IMR-90 (cell line): ENCODE results near the gene PLXNA4. TPM values are rescaled to one million over a fixed set of nuclear protein-coding genes. Genes with fewer than 3 reads are reported as not detected.

ENCODE experiments used
- ATAC-seq: fragments of 200-7000 bp; cut with Tn5 transposase; 2 replicates; pipeline ENCODE4 v1.9.1; 2020; ENCODE audit warnings: low read depth, mild to moderate bottlenecking, moderate library complexity
- BruUV-seq: library from RNA; stranded (reverse); fragments of 400-500 nt; replicated peaks from 2 replicates; lab custom pipeline; 2021; lab: Mats Ljungman, UMichigan
- CTCF ChIA-PET: fragments of 300-600 bp; formaldehyde crosslinking; extraction: SDS; loops from one replicate; lab custom pipeline; 2021; ENCODE audit warnings: antibody characterized with exemption; lab: Yijun Ruan, JAX
- POLR2A ChIA-PET: fragments of 300-600 bp; sonication (Branson Sonifier 250); formaldehyde crosslinking; loops from one replicate; lab custom pipeline; 2022; ENCODE audit warnings: antibody characterized with exemption; ENCODE audit not compliant: unreplicated experiment; lab: Charles Lee
- DNase-seq: peaks from one replicate; pipeline ENCODE4 v3.0.0; 2013
- H2AFZ ChIP-seq: replicated peaks from 2 replicates; pipeline ENCODE3; 2013; ENCODE audit warnings: low read length, mild to moderate bottlenecking; ENCODE audit not compliant: poor library complexity
- H2AK5ac ChIP-seq: 2 replicates; pipeline ENCODE4 v1.6.1; 2013; ENCODE audit warnings: low read depth, low read length, inconsistent platforms
- H2AK9ac ChIP-seq: replicated peaks from 2 replicates; pipeline ENCODE3; 2013; ENCODE audit warnings: mild to moderate bottlenecking, low read depth, low read length, moderate library complexity; ENCODE audit not compliant: poor library complexity
- H2BK120ac ChIP-seq: 2 replicates; pipeline ENCODE4 v1.6.1; 2013; ENCODE audit warnings: low read depth, low read length, inconsistent platforms
- H2BK15ac ChIP-seq: 3 replicates; pipeline ENCODE4 v1.6.1; 2013; ENCODE audit warnings: low read depth, low read length, inconsistent platforms
- H2BK20ac ChIP-seq: 2 replicates; pipeline ENCODE4 v1.6.1; 2013; ENCODE audit warnings: low read depth, mild to moderate bottlenecking, inconsistent platforms, low read length, moderate library complexity
- H2BK5ac ChIP-seq: 2 replicates; pipeline ENCODE4 v1.6.1; 2013; ENCODE audit warnings: mild to moderate bottlenecking, low read depth, low read length, inconsistent platforms; ENCODE audit not compliant: poor library complexity, severe bottlenecking
- H3K14ac ChIP-seq: replicated peaks from 2 replicates; pipeline ENCODE4 v1.6.1; 2013; ENCODE audit warnings: low read depth, low read length, inconsistent platforms
- H3K18ac ChIP-seq: 2 replicates; pipeline ENCODE4 v1.6.1; 2013; ENCODE audit warnings: low read depth, low read length, control low read depth
- H3K23ac ChIP-seq: 2 replicates; pipeline ENCODE4 v1.6.1; 2013; ENCODE audit warnings: low read depth, low read length, inconsistent platforms
- H3K27ac ChIP-seq: 2 replicates; pipeline ENCODE4 v1.5.1; 2013; ENCODE audit warnings: mild to moderate bottlenecking, control low read depth, low read length; ENCODE audit not compliant: insufficient read depth
- H3K27me3 ChIP-seq: 2 replicates; pipeline ENCODE4 v1.6.1; 2013; ENCODE audit warnings: low read length; ENCODE audit not compliant: control insufficient read depth, insufficient read depth
- H3K36me3 ChIP-seq: 2 replicates; pipeline ENCODE4 v1.6.1; 2013; ENCODE audit warnings: low read length, mixed read lengths; ENCODE audit not compliant: control insufficient read depth, insufficient read depth
- H3K4ac ChIP-seq: 2 replicates; pipeline ENCODE4 v1.6.1; 2013; ENCODE audit warnings: low read depth, low read length, inconsistent platforms
- H3K4me1 ChIP-seq: 2 replicates; pipeline ENCODE4 v1.6.1; 2013; ENCODE audit warnings: low read length, mixed read lengths; ENCODE audit not compliant: control insufficient read depth, insufficient read depth
- H3K4me2 ChIP-seq: 2 replicates; pipeline ENCODE4 v1.6.1; 2013; ENCODE audit warnings: low read depth, mild to moderate bottlenecking, control low read depth, low read length, moderate library complexity
- H3K4me3 ChIP-seq: 2 replicates; pipeline ENCODE4 v1.5.1; 2013; ENCODE audit warnings: low read depth, mild to moderate bottlenecking, control low read depth, low read length, moderate library complexity; ENCODE audit not compliant: insufficient read depth
- H3K56ac ChIP-seq: 2 replicates; pipeline ENCODE4 v1.6.1; 2013; ENCODE audit warnings: low read length, inconsistent platforms; ENCODE audit not compliant: insufficient read depth; ENCODE audit errors: extremely low read depth
- H3K79me1 ChIP-seq, 2 experiments: 2 replicates each; pipeline ENCODE4 v1.6.1; 2013; ENCODE audit warnings: low read length in 2 of 2, inconsistent platforms in 1 of 2, low read depth in 1 of 2
- H3K9ac ChIP-seq: 2 replicates; pipeline ENCODE4 v1.6.1; 2013; ENCODE audit warnings: low read depth, low read length, control low read depth
- H3K9me1 ChIP-seq: 2 replicates; pipeline ENCODE4 v1.6.1; 2013; ENCODE audit warnings: low read length, inconsistent platforms; ENCODE audit not compliant: insufficient read depth
- H3K9me3 ChIP-seq: 2 replicates; pipeline ENCODE4 v1.6.1; 2013; ENCODE audit warnings: low read length; ENCODE audit not compliant: control insufficient read depth, insufficient read depth
- H4K20me1 ChIP-seq: 2 replicates; pipeline ENCODE4 v1.6.1; 2013; ENCODE audit warnings: low read length, inconsistent platforms; ENCODE audit not compliant: insufficient read depth
- H4K5ac ChIP-seq: 2 replicates; pipeline ENCODE4 v1.6.1; 2013; ENCODE audit warnings: mild to moderate bottlenecking, low read depth, low read length, control low read depth
- H4K8ac ChIP-seq, 2 experiments: 2 replicates each; pipeline ENCODE4 v1.6.1; 2013; ENCODE audit warnings: low read depth in 2 of 2, low read length in 2 of 2, control low read depth in 1 of 2, inconsistent platforms in 1 of 2
- H4K91ac ChIP-seq: 2 replicates; pipeline ENCODE4 v1.6.1; 2013; ENCODE audit warnings: low read depth, low read length, inconsistent platforms; ENCODE audit not compliant: insufficient read depth
- BHLHE40 ChIP-seq: fragments of 150-350 bp; IDR thresholded peaks from 2 replicates; pipeline ENCODE4 v1.6.1; 2016; ENCODE audit warnings: mild to moderate bottlenecking, low read depth, low read length
- CEBPB ChIP-seq: IDR thresholded peaks from 2 replicates; pipeline ENCODE4 v1.6.1; 2012; ENCODE audit warnings: low read depth, low read length, improper control_type of control experiment
- CHD1 ChIP-seq: IDR thresholded peaks from 2 replicates; pipeline ENCODE4 v1.6.1; 2012; ENCODE audit warnings: low read depth, low read length, improper control_type of control experiment
- ELK1 ChIP-seq: fragments of 150-350 bp; IDR thresholded peaks from 2 replicates; pipeline ENCODE4 v1.6.1; 2016; ENCODE audit warnings: low read depth, mild to moderate bottlenecking, low read length, moderate library complexity, borderline replicate concordance
- FOS ChIP-seq: fragments of 150-350 bp; IDR thresholded peaks from 2 replicates; pipeline ENCODE4 v1.6.1; 2016; ENCODE audit warnings: low read depth, low read length
- MAFK ChIP-seq: IDR thresholded peaks from 2 replicates; pipeline ENCODE4 v1.6.1; 2012; ENCODE audit warnings: low read depth, low read length, improper control_type of control experiment
- MAZ ChIP-seq: IDR thresholded peaks from 2 replicates; pipeline ENCODE4 v1.6.1; 2012; ENCODE audit warnings: low read depth, mild to moderate bottlenecking, low read length, improper control_type of control experiment, moderate library complexity, borderline replicate concordance
- MXI1 ChIP-seq: IDR thresholded peaks from 2 replicates; pipeline ENCODE4 v1.6.1; 2012; ENCODE audit warnings: low read depth, mild to moderate bottlenecking, low read length, moderate library complexity, borderline replicate concordance
- NFE2L2 ChIP-seq: fragments of 150-350 bp; IDR thresholded peaks from 2 replicates; pipeline ENCODE4 v1.6.1; 2016; ENCODE audit warnings: low read depth, mild to moderate bottlenecking, low read length
- POLR2A ChIP-seq: IDR thresholded peaks from 2 replicates; pipeline ENCODE4 v1.6.1; 2012; ENCODE audit warnings: mild to moderate bottlenecking, low read depth, low read length
- RAD21 ChIP-seq: IDR thresholded peaks from 2 replicates; pipeline ENCODE4 v1.6.1; 2012; ENCODE audit warnings: low read length, improper control_type of control experiment
- RCOR1 ChIP-seq: IDR thresholded peaks from 2 replicates; pipeline ENCODE4 v1.6.1; 2012; ENCODE audit warnings: mild to moderate bottlenecking, low read length, improper control_type of control experiment; ENCODE audit not compliant: insufficient replicate concordance
- RFX5 ChIP-seq: IDR thresholded peaks from 2 replicates; pipeline ENCODE4 v1.8.0; 2012; ENCODE audit warnings: low read depth, mild to moderate bottlenecking, low read length, moderate library complexity
- SMC3 ChIP-seq: fragments of 150-350 bp; IDR thresholded peaks from 2 replicates; pipeline ENCODE4 v1.6.1; 2016; ENCODE audit warnings: low read depth, mild to moderate bottlenecking, antibody characterized with exemption, low read length, moderate library complexity
- WGBS, 2 experiments: methylation state at CpG; one replicate each; pipeline versions ENCODE4 v1.1.5 to v1.1.7; 2013; ENCODE audit warnings: missing lambda C conversion rate in 2 of 2; ENCODE audit not compliant: insufficient read length in 1 of 2; ENCODE audit errors: extremely low coverage in 2 of 2; 5-methylcytosine and 5-hydroxymethylcytosine counted together
- dilution Hi-C: fragments of 300-500 bp; cut with HindIII; formaldehyde crosslinking; loops from one replicate; pipeline ENCODE4 v1.14.3; 2018; ENCODE audit warnings: low sequenced_read_pairs; ENCODE audit not compliant: unreplicated experiment
- in situ Hi-C: fragments of 300-500 bp; cut with MboI; formaldehyde crosslinking; loops from 3 replicates; pipeline ENCODE4 v1.14.3; 2019; ENCODE audit warnings: low sequenced_read_pairs, inconsistent platforms, mixed read lengths
- intact Hi-C: fragments of 100-400 bp; cut with micrococcal nuclease; formaldehyde crosslinking; loops from 2 replicates; pipeline ENCODE4 v1.10.0; 2022
- polyA plus RNA-seq, 3 experiments: library from polyadenylated mRNA; depleted of rRNA; stranded (reverse); fragments of >200 nt; gene quantifications; 2 replicates each; pipeline ENCODE4 v1.2.3, GENCODE V29; 2012; ENCODE audit warnings: low replicate concordance in 1 of 3
- total RNA-seq: library from RNA; depleted of rRNA; stranded (reverse); fragments of >200 nt; gene quantifications from 2 replicates; pipeline ENCODE4 v1.2.3, GENCODE V29; 2012
- TF ChIP-seq, protein P1 (sequence below): conservative IDR thresholded peaks from 2 replicates; pipeline ENCODE4 v1.5.1; 2012; ENCODE audit warnings: mild to moderate bottlenecking, low read depth, low read length, improper control_type of control experiment
- TF ChIP-seq, protein P2 (sequence below): fragments of 150-350 bp; IDR thresholded peaks from 2 replicates; pipeline ENCODE4 v1.6.1; 2017; ENCODE audit warnings: mild to moderate bottlenecking, antibody characterized with exemption, low read length, low read depth

PLXNA4 gene
- total and polyA plus RNA-seq, 2 of the 4 experiments (the other 2 are of a cell fraction), result under 0.01 TPM

DNA sequence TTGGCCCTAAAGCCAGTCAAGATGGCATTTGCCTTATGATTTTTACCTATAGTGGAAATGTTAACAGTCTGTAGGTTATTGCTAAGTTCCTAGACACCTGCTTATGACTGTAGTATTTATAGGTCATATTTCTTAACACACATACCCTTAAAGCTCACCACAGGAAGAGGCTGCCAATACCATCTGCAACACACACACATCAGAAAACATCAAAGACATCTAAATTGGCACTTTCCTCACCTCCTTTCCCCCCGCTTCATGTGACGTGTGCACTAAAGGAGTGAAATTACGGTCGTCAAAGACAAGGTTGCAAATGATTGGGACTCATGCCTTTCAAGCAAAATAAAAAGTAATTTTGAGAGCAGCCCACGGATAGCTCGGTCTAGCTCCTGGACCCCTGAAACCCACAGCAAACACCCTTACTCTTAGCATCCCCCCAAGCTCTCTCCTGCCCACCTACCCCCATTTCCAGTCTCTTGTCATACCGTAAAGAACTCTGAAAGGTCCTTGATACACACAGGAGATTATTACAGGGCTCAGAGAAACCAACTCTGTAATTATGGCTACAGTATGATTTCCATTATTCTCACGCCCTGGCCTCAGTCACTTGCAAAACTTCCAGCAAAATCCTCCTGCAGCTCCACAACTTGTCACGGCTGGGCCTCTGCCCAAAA, 90.5 kb downstream of the PLXNA4 start:
- ChIA-PET POLR2A (no interaction called here), CTCF (no interaction called here)
- in situ Hi-C loops, result no loop called here
- H4K20me1 ChIP-seq, result no peaks in the 10 kb centered on the region
- 20% methylated on average over 1 of the region's 9 CpGs; no CpG with 5 or more reads in 1 of the 2 experiments for WGBS, 2 experiments
- H2AK9ac ChIP-seq, result no peak overlapping the region
- no peak overlapping the region for H2BK20ac ChIP-seq
- no peaks in the 10 kb centered on the region for H3K27me3 ChIP-seq
- no peak overlapping the region for H2BK15ac ChIP-seq
- H3K14ac ChIP-seq, result no peak overlapping the region
- H3K4me3 ChIP-seq, result no peak overlapping the region
- no peak for TF ChIP-seq ELK1
- TF ChIP-seq BHLHE40, result no peak
- no peak for TF ChIP-seq RCOR1
- no peak for TF ChIP-seq POLR2A
- TF ChIP-seq MAFK, result no peak
- TF ChIP-seq RAD21, result no peak
- no peak for TF ChIP-seq RFX5
- TF ChIP-seq, protein P1, sequence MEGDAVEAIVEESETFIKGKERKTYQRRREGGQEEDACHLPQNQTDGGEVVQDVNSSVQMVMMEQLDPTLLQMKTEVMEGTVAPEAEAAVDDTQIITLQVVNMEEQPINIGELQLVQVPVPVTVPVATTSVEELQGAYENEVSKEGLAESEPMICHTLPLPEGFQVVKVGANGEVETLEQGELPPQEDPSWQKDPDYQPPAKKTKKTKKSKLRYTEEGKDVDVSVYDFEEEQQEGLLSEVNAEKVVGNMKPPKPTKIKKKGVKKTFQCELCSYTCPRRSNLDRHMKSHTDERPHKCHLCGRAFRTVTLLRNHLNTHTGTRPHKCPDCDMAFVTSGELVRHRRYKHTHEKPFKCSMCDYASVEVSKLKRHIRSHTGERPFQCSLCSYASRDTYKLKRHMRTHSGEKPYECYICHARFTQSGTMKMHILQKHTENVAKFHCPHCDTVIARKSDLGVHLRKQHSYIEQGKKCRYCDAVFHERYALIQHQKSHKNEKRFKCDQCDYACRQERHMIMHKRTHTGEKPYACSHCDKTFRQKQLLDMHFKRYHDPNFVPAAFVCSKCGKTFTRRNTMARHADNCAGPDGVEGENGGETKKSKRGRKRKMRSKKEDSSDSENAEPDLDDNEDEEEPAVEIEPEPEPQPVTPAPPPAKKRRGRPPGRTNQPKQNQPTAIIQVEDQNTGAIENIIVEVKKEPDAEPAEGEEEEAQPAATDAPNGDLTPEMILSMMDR, result no peak
- TF ChIP-seq FOS, result no peak
- no peak for TF ChIP-seq SMC3
- TF ChIP-seq CEBPB, result no peak
- TF ChIP-seq MAZ, result no peak
- no peak for TF ChIP-seq MXI1
- no peak for TF ChIP-seq NFE2L2
- no peak for TF ChIP-seq CHD1
- TF ChIP-seq, protein P2, sequence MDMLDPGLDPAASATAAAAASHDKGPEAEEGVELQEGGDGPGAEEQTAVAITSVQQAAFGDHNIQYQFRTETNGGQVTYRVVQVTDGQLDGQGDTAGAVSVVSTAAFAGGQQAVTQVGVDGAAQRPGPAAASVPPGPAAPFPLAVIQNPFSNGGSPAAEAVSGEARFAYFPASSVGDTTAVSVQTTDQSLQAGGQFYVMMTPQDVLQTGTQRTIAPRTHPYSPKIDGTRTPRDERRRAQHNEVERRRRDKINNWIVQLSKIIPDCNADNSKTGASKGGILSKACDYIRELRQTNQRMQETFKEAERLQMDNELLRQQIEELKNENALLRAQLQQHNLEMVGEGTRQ, result no peak
- H4K91ac ChIP-seq, result no peak overlapping the region
- no peaks in the 10 kb centered on the region for H3K4me1 ChIP-seq
- H3K79me1 ChIP-seq, result no peaks in the 10 kb centered on the region
- H2BK120ac ChIP-seq, result no peak overlapping the region
- H2AK5ac ChIP-seq, result no peak overlapping the region
- no peak overlapping the region for H3K9ac ChIP-seq
- BruUV-seq, result no TSS peak
- H4K5ac ChIP-seq, result no peak overlapping the region
- intact Hi-C loops, result no loop called here
- no peak overlapping the region for H3K18ac ChIP-seq
- H3K4me2 ChIP-seq, result no peak overlapping the region
- DNase-seq (no peak), ATAC-seq (no peak)
- H3K9me3 ChIP-seq, result no peaks in the 10 kb centered on the region
- H2AFZ ChIP-seq, result no peak overlapping the region
- H3K23ac ChIP-seq, result no peak overlapping the region
- no peaks in the 10 kb centered on the region for H3K36me3 ChIP-seq
- H4K8ac ChIP-seq, result no peak overlapping the region
- no peak overlapping the region for H3K56ac ChIP-seq
- H3K4ac ChIP-seq, result no peak overlapping the region
- H3K9me1 ChIP-seq, result no peaks in the 10 kb centered on the region
- dilution Hi-C loops, result no loop called here
- no peak overlapping the region for H3K27ac ChIP-seq
- H2BK5ac ChIP-seq, result no peak overlapping the region
